ENCODE data around the gene FOCAD.

FOCAD gene

GRCh38 chr9:20978249-20978648 is 294.2 kb downstream of the FOCAD start:
- no peak for TF ChIP-seq CTCF (conservative IDR thresholded peaks at IDR 0.05; ENCODE audit: low read length)
- no peak for DNase-seq (ENCODE audit: low read depth)
- no peak overlapping the region for H3K4me3 ChIP-seq (ENCODE audit: low read length)

- no peak for TF ChIP-seq CTCF (conservative IDR thresholded peaks at IDR 0.05; ENCODE audit: low read length)
- H3K4me3 ChIP-seq (ENCODE audit: low read length): no peak overlapping the region
- DNase-seq (ENCODE audit: low read depth): peak; percentile 86
These were observed 296.9 kb downstream of the FOCAD start for GRCh38 chr9:20980832-20981455.

GRCh38 chr9:20981486-20981885 is 297.4 kb downstream of the FOCAD start:
- peak; percentile 96 for DNase-seq (ENCODE audit: low read depth)
- TF ChIP-seq CTCF (conservative IDR thresholded peaks at IDR 0.05; ENCODE audit: low read length): no peak
- H3K4me3 ChIP-seq (ENCODE audit: low read length): no peak overlapping the region

- DNase-seq (ENCODE audit: low read depth): peak; percentile 89
- H3K4me3 ChIP-seq (ENCODE audit: low read length): no peak overlapping the region
- TF ChIP-seq CTCF (conservative IDR thresholded peaks at IDR 0.05; ENCODE audit: low read length): no peak
These were observed 300.4 kb downstream of the FOCAD start for GRCh38 chr9:20984506-20984905.

GRCh38 chr9:20985851-20986600 is 302.0 kb downstream of the FOCAD start:
- DNase-seq (ENCODE audit: low read depth): peak; percentile 13
- no peak overlapping the region for H3K4me3 ChIP-seq (ENCODE audit: low read length)
- no peak for TF ChIP-seq CTCF (conservative IDR thresholded peaks at IDR 0.05; ENCODE audit: low read length)

- no peak for DNase-seq (ENCODE audit: low read depth)
- H3K4me3 ChIP-seq (ENCODE audit: low read length): no peak overlapping the region
- TF ChIP-seq CTCF (conservative IDR thresholded peaks at IDR 0.05; ENCODE audit: low read length): no peak
These were observed 303.5 kb downstream of the FOCAD start for GRCh38 chr9:20987521-20987920.

- no peak overlapping the region for H3K4me3 ChIP-seq (ENCODE audit: low read length)
- DNase-seq (ENCODE audit: low read depth): no peak
- no peak for TF ChIP-seq CTCF (conservative IDR thresholded peaks at IDR 0.05; ENCODE audit: low read length)
These were observed 304.0 kb downstream of the FOCAD start for GRCh38 chr9:20988061-20988460.
